ENCODE data around the gene RASIP1.

GRCh38 chr19:48784527-48784926, 44.1 kb upstream of the RASIP1 start:
- TF ChIP-seq CTCF (conservative IDR thresholded peaks at IDR 0.05 in 1 of 2, IDR thresholded peaks at IDR 0.05 in 1 of 2; ENCODE audit: extremely low read depth in 1 of 2, insufficient read depth in 1 of 2, low read depth in 1 of 2, low read length in 2 of 2) (no peak), EZH2 (IDR thresholded peaks at IDR 0.05; ENCODE audit: borderline replicate concordance, low read length) (no peak)
